Brain microvascular endothelial cell (primary cell): ENCODE data around the gene SPINK14.

Experiments used
- DNase-seq: peaks from one replicate; pipeline ENCODE4 v3.0.0-alpha.2; 2020
- H3K27ac ChIP-seq: fragments of 250-450 bp; sonication (Bioruptor Pico); 2 replicates; pipeline ENCODE4 v1.5.1; 2020; ENCODE audit warnings: mild to moderate bottlenecking, moderate library complexity
- H3K27me3 ChIP-seq: fragments of 250-450 bp; sonication (Bioruptor Pico); replicated peaks from 2 replicates; pipeline ENCODE4 v1.5.1; 2020; ENCODE audit warnings: mild to moderate bottlenecking
- H3K36me3 ChIP-seq: fragments of 250-450 bp; sonication (Bioruptor Pico); replicated peaks from 2 replicates; pipeline ENCODE4 v1.5.1; 2020; ENCODE audit warnings: mild to moderate bottlenecking
- H3K4me3 ChIP-seq: 2 replicates; pipeline ENCODE4 v1.5.1; 2011; ENCODE audit warnings: low read depth, mild to moderate bottlenecking, control low read depth, low read length, moderate library complexity
- in situ Hi-C: cut with HindIII; loops from 2 replicates; pipeline ENCODE4 v1.10.0; 2017; ENCODE audit warnings: low sequenced_read_pairs, low pct_ligation_motif_present
- TF ChIP-seq, protein P1 (sequence below): IDR thresholded peaks from 2 replicates; pipeline ENCODE4 v1.5.1; 2011; ENCODE audit warnings: low read depth, mild to moderate bottlenecking, moderate library complexity, low read length, control low read depth, inconsistent platforms; ENCODE audit errors: missing control alignments

Gene SPINK14

DNA sequence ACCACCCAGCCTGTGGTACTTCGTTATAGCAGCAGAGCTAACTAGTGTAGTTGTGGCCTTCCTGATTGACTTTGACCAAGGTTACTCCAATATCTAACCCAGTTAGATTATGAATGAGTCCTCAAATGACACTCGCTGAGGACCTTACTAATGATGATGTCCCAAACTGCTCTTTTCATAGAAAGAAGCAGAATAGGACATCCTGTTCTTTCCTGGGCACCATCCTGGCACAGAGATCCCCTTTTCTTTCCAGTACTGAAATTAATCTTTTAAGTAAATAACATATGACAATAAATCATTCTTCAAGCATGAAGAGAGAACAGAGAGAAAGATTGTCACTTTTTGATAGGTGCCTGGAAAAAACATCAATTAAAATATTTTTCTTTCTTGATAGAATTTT is 26.7 kb upstream of the SPINK14 start:
- no peak overlapping the region for H3K27ac ChIP-seq
- in situ Hi-C loops, result no loop called here
- no peak for DNase-seq
- no peaks in the 10 kb centered on the region for H3K36me3 ChIP-seq
- TF ChIP-seq, protein P1, sequence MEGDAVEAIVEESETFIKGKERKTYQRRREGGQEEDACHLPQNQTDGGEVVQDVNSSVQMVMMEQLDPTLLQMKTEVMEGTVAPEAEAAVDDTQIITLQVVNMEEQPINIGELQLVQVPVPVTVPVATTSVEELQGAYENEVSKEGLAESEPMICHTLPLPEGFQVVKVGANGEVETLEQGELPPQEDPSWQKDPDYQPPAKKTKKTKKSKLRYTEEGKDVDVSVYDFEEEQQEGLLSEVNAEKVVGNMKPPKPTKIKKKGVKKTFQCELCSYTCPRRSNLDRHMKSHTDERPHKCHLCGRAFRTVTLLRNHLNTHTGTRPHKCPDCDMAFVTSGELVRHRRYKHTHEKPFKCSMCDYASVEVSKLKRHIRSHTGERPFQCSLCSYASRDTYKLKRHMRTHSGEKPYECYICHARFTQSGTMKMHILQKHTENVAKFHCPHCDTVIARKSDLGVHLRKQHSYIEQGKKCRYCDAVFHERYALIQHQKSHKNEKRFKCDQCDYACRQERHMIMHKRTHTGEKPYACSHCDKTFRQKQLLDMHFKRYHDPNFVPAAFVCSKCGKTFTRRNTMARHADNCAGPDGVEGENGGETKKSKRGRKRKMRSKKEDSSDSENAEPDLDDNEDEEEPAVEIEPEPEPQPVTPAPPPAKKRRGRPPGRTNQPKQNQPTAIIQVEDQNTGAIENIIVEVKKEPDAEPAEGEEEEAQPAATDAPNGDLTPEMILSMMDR, result no peak
- H3K27me3 ChIP-seq, result no peaks in the 10 kb centered on the region
- no peak overlapping the region for H3K4me3 ChIP-seq

DNA sequence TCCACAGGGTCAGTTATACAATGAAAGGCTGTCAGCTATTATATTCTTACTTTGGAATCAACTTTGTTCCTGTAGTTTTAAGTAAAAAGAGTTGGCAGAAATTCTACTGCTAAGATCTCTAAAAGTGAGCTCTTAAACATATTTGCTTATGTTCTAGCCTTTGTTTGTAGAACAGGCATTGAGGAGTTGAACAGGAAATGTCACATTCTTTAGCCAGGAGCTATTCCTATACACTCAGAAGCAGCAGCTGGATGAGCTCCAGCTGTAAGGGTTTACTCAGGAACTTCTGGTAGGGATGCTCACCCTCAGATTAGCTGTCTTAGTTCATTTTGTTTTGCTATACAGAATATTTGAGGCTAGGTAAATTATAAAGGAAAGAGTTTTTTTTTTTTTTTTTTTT is 22.4 kb upstream of the SPINK14 start:
- DNase-seq, result no peak
- H3K36me3 ChIP-seq, result no peaks in the 10 kb centered on the region
- no peak overlapping the region for H3K27ac ChIP-seq
- in situ Hi-C loops, result no loop called here
- H3K4me3 ChIP-seq, result no peak overlapping the region
- no peaks in the 10 kb centered on the region for H3K27me3 ChIP-seq
- TF ChIP-seq, protein P1, result no peak

DNA sequence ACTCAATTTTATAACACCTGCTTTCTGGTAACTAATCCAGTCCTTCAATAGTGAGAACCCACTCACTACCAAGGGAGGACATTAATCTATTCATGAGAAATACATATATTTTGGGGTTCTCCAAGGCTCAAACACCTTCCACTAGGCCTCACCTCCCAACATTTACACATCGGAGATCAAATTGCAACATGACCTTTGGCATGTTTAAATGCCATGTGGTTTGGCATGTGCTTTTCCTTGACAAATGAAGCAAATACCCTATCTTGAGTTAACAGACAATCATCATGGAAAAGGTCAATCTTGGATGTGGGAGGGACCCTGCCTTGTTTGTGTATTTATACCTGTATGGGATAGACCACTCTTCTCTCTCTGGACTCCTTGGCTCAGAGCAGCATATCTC is 21.9 kb upstream of the SPINK14 start:
- in situ Hi-C loops, result no loop called here
- TF ChIP-seq, protein P1, result no peak
- no peaks in the 10 kb centered on the region for H3K27me3 ChIP-seq
- H3K36me3 ChIP-seq, result no peaks in the 10 kb centered on the region
- DNase-seq, result no peak
- H3K4me3 ChIP-seq, result no peak overlapping the region
- H3K27ac ChIP-seq, result no peak overlapping the region

DNA sequence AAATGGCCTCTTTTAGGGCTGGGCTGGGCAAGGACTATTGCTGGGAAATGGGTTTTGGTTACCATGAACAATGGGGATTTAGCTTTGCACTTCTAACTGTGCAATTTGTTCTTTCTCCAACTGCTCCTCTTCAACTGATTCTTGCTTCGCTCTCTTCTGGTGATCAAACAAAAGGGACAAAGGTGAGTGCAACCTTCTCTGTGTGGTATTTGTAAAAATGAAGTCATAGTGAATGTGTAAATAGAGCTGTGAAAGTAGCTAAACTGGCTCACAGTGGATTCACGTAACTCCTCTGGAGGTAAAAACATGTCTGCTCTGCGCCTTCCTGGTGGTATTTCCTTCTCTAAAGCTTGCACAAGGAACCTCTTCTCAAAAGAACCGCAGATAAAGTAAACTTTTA is 20.9 kb upstream of the SPINK14 start:
- H3K27me3 ChIP-seq, result no peaks in the 10 kb centered on the region
- in situ Hi-C loops, result no loop called here
- TF ChIP-seq, protein P1, result no peak
- no peak for DNase-seq
- H3K4me3 ChIP-seq, result no peak overlapping the region
- H3K36me3 ChIP-seq, result no peaks in the 10 kb centered on the region
- no peak overlapping the region for H3K27ac ChIP-seq

DNA sequence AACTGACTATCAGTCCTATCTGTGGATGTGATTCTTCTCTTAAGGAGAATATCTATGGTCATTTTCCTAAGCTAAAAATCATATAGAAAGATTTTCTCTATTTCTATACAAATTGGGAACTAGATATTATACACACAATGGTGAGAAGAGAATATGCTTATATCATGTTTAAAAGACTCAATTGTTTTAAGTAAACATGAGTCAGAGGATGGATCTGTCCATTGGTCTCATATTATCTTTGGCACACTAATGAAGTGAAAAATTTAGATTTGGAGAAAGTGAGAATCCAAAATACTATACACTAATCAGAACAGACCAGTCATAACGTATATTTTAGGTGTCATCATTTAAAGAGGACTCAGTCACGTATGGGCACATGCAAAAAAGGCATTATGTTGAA is 16.5 kb upstream of the SPINK14 start:
- DNase-seq, result no peak
- Histone ChIP-seq H3K4me3 (no peak overlapping the region), H3K27ac (no peak overlapping the region), H3K27me3 (no peaks in the 10 kb centered on the region), H3K36me3 (no peaks in the 10 kb centered on the region)
- TF ChIP-seq, protein P1, result no peak
- in situ Hi-C loops, result no loop called here

DNA sequence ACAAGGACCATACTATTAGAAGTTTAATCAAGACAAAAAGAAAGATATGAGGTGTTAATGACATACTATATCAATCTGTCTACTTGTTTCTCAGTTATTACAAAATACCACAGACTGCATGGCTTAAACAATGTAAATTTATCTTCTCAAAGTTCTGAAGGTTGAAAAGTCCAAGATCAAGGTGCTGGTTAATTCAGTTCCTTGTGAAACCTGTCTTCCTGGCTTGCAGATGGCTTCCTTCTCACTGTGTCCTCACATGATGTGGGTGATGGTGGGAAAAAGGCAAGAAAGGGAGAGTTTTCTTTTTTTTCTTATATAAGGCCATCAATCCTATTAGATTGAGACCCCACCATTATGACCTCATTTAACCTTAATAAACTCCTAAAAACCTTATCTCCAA is 15.6 kb upstream of the SPINK14 start:
- Histone ChIP-seq H3K4me3 (no peak overlapping the region), H3K27me3 (no peaks in the 10 kb centered on the region), H3K36me3 (no peaks in the 10 kb centered on the region), H3K27ac (no peak overlapping the region)
- in situ Hi-C loops, result no loop called here
- no peak for DNase-seq
- TF ChIP-seq, protein P1, result no peak
